HepG2 (cell line): ENCODE measurements around the gene DNAJC21. TPM values are rescaled to one million over a fixed set of nuclear protein-coding genes. Genes with fewer than 3 reads are reported as not detected.

Experiments
- ATAC-seq: fragments of 200-7000 bp; cut with Tn5 transposase; 3 replicates; pipeline ENCODE4 v1.9.1; 2020; ENCODE audit warnings: mild to moderate bottlenecking, moderate library complexity
- BruUV-seq: library from RNA; stranded (reverse); fragments of 400-500 nt; replicated peaks from 2 replicates; lab custom pipeline; 2021; lab: Mats Ljungman, UMichigan
- CTCF ChIA-PET: fragments of 300-600 bp; formaldehyde crosslinking; extraction: SDS; loops from one replicate; lab custom pipeline; 2021; ENCODE audit warnings: low total read pairs, inconsistent platforms, low intra/inter-chr PET ratio; lab: Yijun Ruan, JAX
- POLR2A ChIA-PET: fragments of 350-600 bp; sonication (Branson Sonifier 250); formaldehyde crosslinking; loops from one replicate; lab custom pipeline; 2020; ENCODE audit warnings: antibody characterized with exemption, inconsistent platforms; lab: Yijun Ruan, JAX
- DNase-seq: peaks from one replicate; pipeline ENCODE4 v3.0.0-alpha.2; 2015; ENCODE audit warnings: low spot score
- FAIRE-seq: peaks from 3 replicates; lab custom pipeline; 2011; peaks lifted over from hg19 to GRCh38; lab: Jason Lieb, UNC
- H2AFZ ChIP-seq: one replicate; pipeline ENCODE4 v1.6.1; 2011; ENCODE audit warnings: low read length, inconsistent platforms
- H3K27ac ChIP-seq: fragments of 300-600 bp; 3 replicates; pipeline ENCODE4 v1.8.0; 2011; ENCODE audit warnings: mixed run types, mild to moderate bottlenecking, mixed read lengths, low read length, inconsistent platforms; ENCODE audit not compliant: insufficient read depth; ENCODE audit errors: extremely low read length
- H3K27me3 ChIP-seq, 2 experiments: fragments of 200-600 bp in 1 of 2; 2 replicates in 1 of 2; 3 replicates in 1 of 2; pipeline versions ENCODE4 v1.6.0 to v1.8.0; 2011; ENCODE audit warnings: low read length in 2 of 2, mild to moderate bottlenecking in 2 of 2, moderate library complexity in 2 of 2, inconsistent platforms in 1 of 2; ENCODE audit not compliant: insufficient read depth in 2 of 2, control insufficient read depth in 1 of 2
- H3K36me3 ChIP-seq, 2 experiments: fragments of 200-600 bp in 1 of 2; replicated peaks in 1 of 2; 2 replicates in 1 of 2; 3 replicates in 1 of 2; pipeline versions ENCODE4 v1.5.1 to v1.8.0; 2011; ENCODE audit warnings: low read length in 2 of 2, inconsistent platforms in 1 of 2; ENCODE audit not compliant: insufficient read depth in 2 of 2, control insufficient read depth in 1 of 2
- H3K4me1 ChIP-seq: 2 replicates; pipeline ENCODE4 v1.5.1; 2012; ENCODE audit warnings: low read length, inconsistent platforms; ENCODE audit not compliant: insufficient read depth
- H3K4me2 ChIP-seq: 2 replicates; pipeline ENCODE4 v1.6.0; 2011; ENCODE audit warnings: low read depth, low read length, inconsistent platforms
- H3K4me3 ChIP-seq, 3 experiments: fragments of 200-600 bp in 1 of 3; sonication (generic), shearing (Covaris generic) in 1 of 3; replicated peaks in 1 of 3; 2 replicates each; pipeline ENCODE4 v1.5.1; 2011 to 2016; ENCODE audit warnings: low read length in 3 of 3, inconsistent platforms in 2 of 3, low read depth in 2 of 3, mild to moderate bottlenecking in 2 of 3, control low read depth in 1 of 3, mixed read lengths in 1 of 3; ENCODE audit not compliant: insufficient read depth in 1 of 3
- H3K79me2 ChIP-seq: one replicate; pipeline ENCODE4 v1.6.1; 2011; ENCODE audit warnings: low read length, inconsistent platforms; ENCODE audit not compliant: insufficient read depth
- H3K9ac ChIP-seq: 2 replicates; pipeline ENCODE4 v1.6.0; 2011; ENCODE audit warnings: mild to moderate bottlenecking, low read depth, low read length, inconsistent platforms; ENCODE audit not compliant: insufficient read depth
- H3K9me3 ChIP-seq: 2 replicates; pipeline ENCODE4 v1.5.1; 2012; ENCODE audit warnings: mild to moderate bottlenecking, low read length
- H4K20me1 ChIP-seq: 2 replicates; pipeline ENCODE4 v1.6.0; 2011; ENCODE audit warnings: inconsistent platforms, mild to moderate bottlenecking, low read length, moderate library complexity; ENCODE audit not compliant: insufficient read depth
- JUND ChIP-seq: sonication (generic); formaldehyde crosslinking; IDR thresholded peaks from 2 replicates; pipeline ENCODE4 v1.8.0; 2022; ENCODE audit warnings: mild to moderate bottlenecking, missing genetic modification reagents
- MED8 ChIP-seq: sonication (generic); formaldehyde crosslinking; IDR thresholded peaks from 2 replicates; pipeline ENCODE4 v1.8.1; 2023; ENCODE audit warnings: mild to moderate bottlenecking, missing genetic modification reagents; ENCODE audit not compliant: insufficient replicate concordance
- MTA3 ChIP-seq: sonication (generic); formaldehyde crosslinking; IDR thresholded peaks from 2 replicates; pipeline ENCODE4 v1.4.0; 2020; ENCODE audit warnings: missing genetic modification reagents
- NAIF1 ChIP-seq: sonication (generic); formaldehyde crosslinking; IDR thresholded peaks from 2 replicates; pipeline ENCODE4 v1.5.0; 2020; ENCODE audit warnings: mild to moderate bottlenecking, missing genetic modification reagents, borderline replicate concordance
- RFXAP ChIP-seq: sonication (generic); formaldehyde crosslinking; IDR thresholded peaks from 2 replicates; pipeline ENCODE4 v1.4.0; 2020; ENCODE audit warnings: missing genetic modification reagents, borderline replicate concordance
- ZFP82 ChIP-seq: sonication (generic); formaldehyde crosslinking; IDR thresholded peaks from 2 replicates; pipeline ENCODE4 v1.5.1; 2020; ENCODE audit warnings: mild to moderate bottlenecking, missing genetic modification reagents, borderline replicate concordance
- ZNF160 ChIP-seq: sonication (generic); formaldehyde crosslinking; IDR thresholded peaks from 2 replicates; pipeline ENCODE4 v1.8.0; 2022; ENCODE audit warnings: mild to moderate bottlenecking, inconsistent platforms, missing genetic modification reagents
- WGBS: methylation state at CpG from one replicate; pipeline ENCODE4 v1.1.6; 2017; ENCODE audit warnings: low lambda C conversion rate; 5-methylcytosine and 5-hydroxymethylcytosine counted together
- in situ Hi-C: cut with HindIII; loops from 2 replicates; pipeline ENCODE4 v1.10.0; 2017; ENCODE audit warnings: low pct_unique_long_range_greater_than_20kb; ENCODE audit not compliant: extremely low pct_ligation_motif_present
- intact Hi-C: fragments of 100-400 bp; cut with micrococcal nuclease; formaldehyde crosslinking; loops from one replicate; pipeline ENCODE4 v1.10.0; 2022; ENCODE audit not compliant: unreplicated experiment
- polyA plus RNA-seq, 8 experiments: library from polyadenylated mRNA; depleted of rRNA in 3 of 8; stranded (reverse) in 7 of 8; unstranded in 1 of 8; fragments of >200 nt; fragmentation: Illumina TruSeq in 4 of 8; extraction: Trizol in 4 of 8; gene quantifications; 2 replicates each; pipeline versions ENCODE4 v1.2.1 to v1.2.3, GENCODE V29; 2011 to 2016; ENCODE audit warnings: low read depth in 4 of 8, missing spikeins in 1 of 8, mixed read lengths in 1 of 8; ENCODE audit not compliant: insufficient read depth in 1 of 8
- total RNA-seq, 5 experiments: library from RNA; depleted of rRNA; stranded (reverse); fragments of >200 nt; fragmentation: Illumina TruSeq; extraction: Trizol; gene quantifications; 2 replicates each; pipeline ENCODE4 v1.2.3, GENCODE V29; 2016; ENCODE audit warnings: low read depth in 1 of 5
- TF ChIP-seq, protein P1 (sequence below): sonication (generic); formaldehyde crosslinking; IDR thresholded peaks from 2 replicates; pipeline ENCODE4 v1.4.0; 2020; ENCODE audit warnings: missing genetic modification reagents
- TF ChIP-seq, protein P2 (sequence below): sonication (generic); formaldehyde crosslinking; IDR thresholded peaks from 2 replicates; pipeline ENCODE4 v1.8.0; 2022; ENCODE audit warnings: mild to moderate bottlenecking, missing genetic modification reagents, borderline replicate concordance
- TF ChIP-seq, protein P3 (sequence below): sonication (generic); formaldehyde crosslinking; IDR thresholded peaks from 2 replicates; pipeline ENCODE4 v1.4.0; 2020; ENCODE audit warnings: missing genetic modification reagents, mild to moderate bottlenecking, borderline replicate concordance
- TF ChIP-seq, protein P4 (sequence below): sonication (generic); formaldehyde crosslinking; IDR thresholded peaks from 2 replicates; pipeline ENCODE4 v1.4.0; 2020; ENCODE audit warnings: missing genetic modification reagents, borderline replicate concordance
- TF ChIP-seq, protein P5 (sequence below): IDR thresholded peaks from 2 replicates; pipeline ENCODE4 v1.6.1; 2012; ENCODE audit warnings: inconsistent platforms
- TF ChIP-seq, protein P6 (sequence below): sonication (generic); formaldehyde crosslinking; IDR thresholded peaks from 2 replicates; pipeline ENCODE4 v1.4.0; 2020; ENCODE audit warnings: low read depth, mild to moderate bottlenecking, missing genetic modification reagents

DNAJC21 gene
- total and polyA plus RNA-seq, 2 of the 13 experiments (the other 11 are each of a cell fraction or from before 2014, with no cell fraction given) = 10.9 to 41.6 TPM

- Histone ChIP-seq H3K27me3 (no peaks in the 10 kb centered on the region), H3K4me3 (no peak overlapping the region), H3K9ac (no peak overlapping the region), H3K79me2 (no peaks in the 10 kb centered on the region), H3K9me3 (no peaks in the 10 kb centered on the region), H3K4me2 (no peak overlapping the region), H3K27ac (no peak overlapping the region), H2AFZ (no peak overlapping the region), H3K36me3 (peaks cover 0 to 4% of the 10 kb centered on the region in 2 experiments; a peak in 2 of 5 replicates), H3K4me1 (no peaks in the 10 kb centered on the region), H4K20me1 (no peaks in the 10 kb centered on the region)
- CTCF ChIA-PET = no interaction called here
- intact Hi-C loops = no loop called here
- POLR2A ChIA-PET = interaction anchor here (4.5 kb wide), 1 partner anchor 12 kb away, joined by 17 read pairs; the partner anchor contains the start of genes BRIX1 and RAD1
- in situ Hi-C loops = no loop called here
- no TSS peak for BruUV-seq
- FAIRE-seq = no peak
- no peak for ATAC-seq
- WGBS = 100% methylated on average over 1 of the region's 1 CpG
- DNase-seq = no peak
- TF ChIP-seq, protein P1, sequence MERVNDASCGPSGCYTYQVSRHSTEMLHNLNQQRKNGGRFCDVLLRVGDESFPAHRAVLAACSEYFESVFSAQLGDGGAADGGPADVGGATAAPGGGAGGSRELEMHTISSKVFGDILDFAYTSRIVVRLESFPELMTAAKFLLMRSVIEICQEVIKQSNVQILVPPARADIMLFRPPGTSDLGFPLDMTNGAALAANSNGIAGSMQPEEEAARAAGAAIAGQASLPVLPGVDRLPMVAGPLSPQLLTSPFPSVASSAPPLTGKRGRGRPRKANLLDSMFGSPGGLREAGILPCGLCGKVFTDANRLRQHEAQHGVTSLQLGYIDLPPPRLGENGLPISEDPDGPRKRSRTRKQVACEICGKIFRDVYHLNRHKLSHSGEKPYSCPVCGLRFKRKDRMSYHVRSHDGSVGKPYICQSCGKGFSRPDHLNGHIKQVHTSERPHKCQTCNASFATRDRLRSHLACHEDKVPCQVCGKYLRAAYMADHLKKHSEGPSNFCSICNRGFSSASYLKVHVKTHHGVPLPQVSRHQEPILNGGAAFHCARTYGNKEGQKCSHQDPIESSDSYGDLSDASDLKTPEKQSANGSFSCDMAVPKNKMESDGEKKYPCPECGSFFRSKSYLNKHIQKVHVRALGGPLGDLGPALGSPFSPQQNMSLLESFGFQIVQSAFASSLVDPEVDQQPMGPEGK = no peak
- no peak for TF ChIP-seq MTA3 (CRISPR knock-in tag)
- no peak for TF ChIP-seq ZFP82
- TF ChIP-seq, protein P2, sequence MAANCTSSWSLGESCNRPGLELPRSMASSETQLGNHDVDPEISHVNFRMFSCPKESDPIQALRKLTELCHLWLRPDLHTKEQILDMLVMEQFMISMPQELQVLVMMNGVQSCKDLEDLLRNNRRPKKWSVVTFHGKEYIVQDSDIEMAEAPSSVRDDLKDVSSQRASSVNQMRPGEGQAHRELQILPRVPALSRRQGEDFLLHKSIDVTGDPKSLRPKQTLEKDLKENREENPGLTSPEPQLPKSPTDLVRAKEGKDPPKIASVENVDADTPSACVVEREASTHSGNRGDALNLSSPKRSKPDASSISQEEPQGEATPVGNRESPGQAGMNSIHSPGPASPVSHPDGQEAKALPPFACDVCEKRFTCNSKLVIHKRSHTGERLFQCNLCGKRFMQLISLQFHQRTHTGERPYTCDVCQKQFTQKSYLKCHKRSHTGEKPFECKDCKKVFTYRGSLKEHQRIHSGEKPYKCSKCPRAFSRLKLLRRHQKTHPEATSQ = no peak
- TF ChIP-seq NAIF1 (CRISPR knock-in tag) = no peak
- no peak for TF ChIP-seq RFXAP (CRISPR knock-in tag)
- no peak for TF ChIP-seq JUND
- TF ChIP-seq MED8 (CRISPR knock-in tag) = no peak
- TF ChIP-seq, protein P3, sequence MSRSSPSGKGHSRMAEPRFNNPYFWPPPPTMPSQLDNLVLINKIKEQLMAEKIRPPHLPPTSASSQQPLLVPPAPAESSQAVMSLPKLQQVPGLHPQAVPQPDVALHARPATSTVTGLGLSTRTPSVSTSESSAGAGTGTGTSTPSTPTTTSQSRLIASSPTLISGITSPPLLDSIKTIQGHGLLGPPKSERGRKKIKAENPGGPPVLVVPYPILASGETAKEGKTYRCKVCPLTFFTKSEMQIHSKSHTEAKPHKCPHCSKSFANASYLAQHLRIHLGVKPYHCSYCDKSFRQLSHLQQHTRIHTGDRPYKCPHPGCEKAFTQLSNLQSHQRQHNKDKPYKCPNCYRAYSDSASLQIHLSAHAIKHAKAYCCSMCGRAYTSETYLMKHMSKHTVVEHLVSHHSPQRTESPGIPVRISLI = no peak
- TF ChIP-seq, protein P4, sequence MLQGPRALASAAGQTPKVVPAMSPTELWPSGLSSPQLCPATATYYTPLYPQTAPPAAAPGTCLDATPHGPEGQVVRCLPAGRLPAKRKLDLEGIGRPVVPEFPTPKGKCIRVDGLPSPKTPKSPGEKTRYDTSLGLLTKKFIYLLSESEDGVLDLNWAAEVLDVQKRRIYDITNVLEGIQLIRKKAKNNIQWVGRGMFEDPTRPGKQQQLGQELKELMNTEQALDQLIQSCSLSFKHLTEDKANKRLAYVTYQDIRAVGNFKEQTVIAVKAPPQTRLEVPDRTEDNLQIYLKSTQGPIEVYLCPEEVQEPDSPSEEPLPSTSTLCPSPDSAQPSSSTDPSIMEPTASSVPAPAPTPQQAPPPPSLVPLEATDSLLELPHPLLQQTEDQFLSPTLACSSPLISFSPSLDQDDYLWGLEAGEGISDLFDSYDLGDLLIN (CRISPR knock-in tag) = no peak
- TF ChIP-seq, protein P5, sequence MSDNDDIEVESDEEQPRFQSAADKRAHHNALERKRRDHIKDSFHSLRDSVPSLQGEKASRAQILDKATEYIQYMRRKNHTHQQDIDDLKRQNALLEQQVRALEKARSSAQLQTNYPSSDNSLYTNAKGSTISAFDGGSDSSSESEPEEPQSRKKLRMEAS = no peak
- TF ChIP-seq, protein P6, sequence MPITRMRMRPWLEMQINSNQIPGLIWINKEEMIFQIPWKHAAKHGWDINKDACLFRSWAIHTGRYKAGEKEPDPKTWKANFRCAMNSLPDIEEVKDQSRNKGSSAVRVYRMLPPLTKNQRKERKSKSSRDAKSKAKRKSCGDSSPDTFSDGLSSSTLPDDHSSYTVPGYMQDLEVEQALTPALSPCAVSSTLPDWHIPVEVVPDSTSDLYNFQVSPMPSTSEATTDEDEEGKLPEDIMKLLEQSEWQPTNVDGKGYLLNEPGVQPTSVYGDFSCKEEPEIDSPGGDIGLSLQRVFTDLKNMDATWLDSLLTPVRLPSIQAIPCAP (CRISPR knock-in tag) = no peak
- no peak for TF ChIP-seq ZNF160 (CRISPR knock-in tag)
Observed at GRCh38 chr5:34903260-34903659, 26.1 kb upstream of the DNAJC21 start.
